ENCODE results near the gene ZGPAT.

ZGPAT gene

GRCh38 chr20:63782521-63782971 is 74.7 kb downstream of the ZGPAT start:
- DNase-seq (ENCODE audit: low read depth in 3 of 3, low spot score in 1 of 3): no peak

GRCh38 chr20:63783970-63784369 is 76.1 kb downstream of the ZGPAT start:
- DNase-seq (ENCODE audit: low read depth in 3 of 3, low spot score in 1 of 3): no peak

- DNase-seq (ENCODE audit: low read depth in 3 of 3, low spot score in 1 of 3): no peak
Measured at GRCh38 chr20:63785691-63786131, 77.9 kb downstream of the ZGPAT start.
